Measurements from ENCODE around the gene USP6. TPM values are rescaled to one million over a fixed set of nuclear protein-coding genes. Genes with fewer than 3 reads are reported as not detected.

Gene USP6
- total and polyA plus RNA-seq, 10 of the 15 experiments (the other 5 are each of a cell fraction or from before 2014, with no cell fraction given) = under 0.01 to 0.39 (median 0.10) TPM; not detected in 2

DNA sequence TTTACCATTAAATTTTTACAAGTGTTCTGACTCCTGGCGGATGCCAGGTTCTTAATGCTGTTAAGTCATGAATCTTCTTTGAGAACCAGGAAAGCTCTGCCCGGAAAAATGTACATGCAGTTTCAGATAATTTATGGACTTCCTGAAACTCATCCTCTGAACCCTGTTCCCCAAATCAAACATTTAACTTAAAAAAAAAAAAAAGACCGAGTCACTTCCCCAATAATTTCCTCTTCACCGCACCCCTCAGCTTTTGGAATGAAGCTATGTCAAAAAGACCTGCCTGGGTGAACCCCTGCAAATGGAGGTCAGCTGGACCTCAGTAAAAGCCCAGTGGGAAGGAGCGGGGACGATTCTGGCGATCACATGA, 19.1 kb upstream of the USP6 start:
- RAD21 ChIA-PET (ENCODE audit: unreplicated experiment) = no interaction called here
- CTCF ChIA-PET = no interaction called here
- Histone ChIP-seq H3K79me2 (ENCODE audit: control insufficient read depth, insufficient read depth, low read length) (no peaks in the 10 kb centered on the region), H3K27ac (ENCODE audit: control insufficient read depth, insufficient read depth) (no peak overlapping the region), H3K9ac (ENCODE audit: control insufficient read depth, insufficient read depth, low read length) (no peak overlapping the region), H3K4me3 (no peak overlapping the region), H3K4me1 (ENCODE audit: control insufficient read depth, insufficient read depth, low read length) (no peaks in the 10 kb centered on the region), H3K36me3 (ENCODE audit: control insufficient read depth in 2 of 2, insufficient read depth in 2 of 2, low read length in 1 of 2) (no peaks in the 10 kb centered on the region), H4K20me1 (ENCODE audit: control insufficient read depth, insufficient read depth) (no peaks in the 10 kb centered on the region), H3K27me3 (replicated peaks in 1 of 2; ENCODE audit: control insufficient read depth in 2 of 2, insufficient read depth in 2 of 2, low read length in 1 of 2) (no peaks in the 10 kb centered on the region; a peak in 1 of 4 replicates), H3K9me3 (replicated peaks; ENCODE audit: control insufficient read depth, insufficient read depth, low read length) (peaks cover 48% of the 10 kb centered on the region), H3K4me2 (ENCODE audit: control insufficient read depth, insufficient read depth) (no peak overlapping the region), H2AFZ (ENCODE audit: control insufficient read depth, low read depth, low read length) (no peak overlapping the region)
- intact Hi-C loops (cut with micrococcal nuclease; ENCODE audit: unreplicated experiment) = no loop called here
- BruUV-seq (replicated peaks) = no TSS peak
- no peak for DNase-seq (ENCODE audit: low read depth, low spot score)
- FAIRE-seq = no peak
- WGBS (ENCODE audit: insufficient coverage, insufficient replicate concordance, low lambda C conversion rate, missing lambda C conversion rate) = 10% methylated on average over 7 of the region's 7 CpGs
- no peak for TF ChIP-seq RELA (IDR thresholded peaks at IDR 0.05; ENCODE audit: borderline replicate concordance, partially characterized antibody)
- SMC1A ChIA-PET (ENCODE audit: uncharacterized antibody, unreplicated experiment) = no interaction called here
- no peak for ATAC-seq
- in situ Hi-C loops (cut with MboI) = no loop called here
- POLR2A ChIA-PET = interaction anchor here (0.6 kb wide), 2 partner anchors 14 to 79 kb away, joined by 3 read pairs; no protein-coding TSS in a partner anchor

DNA sequence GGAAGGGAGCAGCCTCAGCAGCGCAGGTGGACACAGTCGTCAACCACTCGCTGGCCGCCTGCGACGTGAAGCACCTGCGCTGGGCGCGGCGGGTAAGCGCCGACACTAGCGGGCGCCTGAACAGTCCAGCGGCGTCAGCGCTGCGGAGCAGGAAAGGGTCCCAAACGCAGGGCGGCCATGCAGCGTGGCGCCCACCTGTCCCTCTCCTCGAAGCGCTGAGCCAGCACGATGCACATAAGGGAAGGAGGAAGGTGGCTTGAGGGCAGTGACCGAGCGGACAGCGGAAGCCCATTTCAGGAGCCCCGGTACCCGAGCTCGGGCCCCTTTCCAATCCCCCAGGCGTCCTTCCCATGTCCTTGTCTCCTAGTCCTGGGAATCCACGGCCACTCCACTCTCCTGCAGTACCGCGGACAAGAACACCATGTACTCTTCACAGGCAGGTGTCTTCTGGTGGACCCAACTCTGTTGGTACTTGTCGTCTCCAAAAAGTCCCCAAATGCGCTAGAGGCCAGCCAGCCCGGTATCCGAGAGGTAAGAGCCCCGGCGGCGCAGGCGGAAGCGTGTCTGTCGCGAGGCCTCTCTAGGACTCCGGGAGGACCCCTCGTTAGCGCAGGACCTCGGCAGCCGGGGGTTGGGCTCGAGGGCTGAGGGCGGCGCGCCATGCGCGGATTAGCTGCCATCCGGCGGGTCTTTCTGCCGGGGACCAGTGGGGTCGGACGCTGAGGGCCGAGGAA, 18.6 kb upstream of the USP6 start:
- Histone ChIP-seq H3K79me2 (ENCODE audit: control insufficient read depth, insufficient read depth, low read length) (no peaks in the 10 kb centered on the region), H4K20me1 (ENCODE audit: control insufficient read depth, insufficient read depth) (no peaks in the 10 kb centered on the region), H2AFZ (ENCODE audit: control insufficient read depth, low read depth, low read length) (no peak overlapping the region), H3K9me3 (replicated peaks; ENCODE audit: control insufficient read depth, insufficient read depth, low read length) (peaks cover 43% of the 10 kb centered on the region), H3K4me3 (no peak overlapping the region), H3K4me2 (ENCODE audit: control insufficient read depth, insufficient read depth) (no peak overlapping the region), H3K27me3 (replicated peaks in 1 of 2; ENCODE audit: control insufficient read depth in 2 of 2, insufficient read depth in 2 of 2, low read length in 1 of 2) (no peaks in the 10 kb centered on the region; a peak in 1 of 4 replicates), H3K4me1 (ENCODE audit: control insufficient read depth, insufficient read depth, low read length) (no peaks in the 10 kb centered on the region), H3K27ac (ENCODE audit: control insufficient read depth, insufficient read depth) (no peak overlapping the region), H3K9ac (ENCODE audit: control insufficient read depth, insufficient read depth, low read length) (no peak overlapping the region), H3K36me3 (ENCODE audit: control insufficient read depth in 2 of 2, insufficient read depth in 2 of 2, low read length in 1 of 2) (no peaks in the 10 kb centered on the region)
- intact Hi-C loops (cut with micrococcal nuclease; ENCODE audit: unreplicated experiment) = no loop called here
- 47% methylated on average over 51 of the region's 63 CpGs for WGBS (ENCODE audit: insufficient coverage, insufficient replicate concordance, low lambda C conversion rate, missing lambda C conversion rate)
- ChIA-PET CTCF (no interaction called here), RAD21 (ENCODE audit: unreplicated experiment) (no interaction called here), POLR2A (interaction anchor here (0.6 kb wide), 1 partner anchor 80 kb away, joined by 3 read pairs; no protein-coding TSS in a partner anchor), SMC1A (ENCODE audit: uncharacterized antibody, unreplicated experiment) (no interaction called here)
- in situ Hi-C loops (cut with MboI) = no loop called here
- FAIRE-seq (no peak), DNase-seq (ENCODE audit: low read depth, low spot score) (no peak), ATAC-seq (no peak)
- no TSS peak for BruUV-seq (replicated peaks)
- TF ChIP-seq BCL11A (IDR thresholded peaks at IDR 0.05; ENCODE audit: low read depth, low read length) (no peak), RAD51 (IDR thresholded peaks at IDR 0.05) (no peak), HDAC6 (IDR thresholded peaks at IDR 0.05; ENCODE audit: unreplicated experiment) (no peak)
- TF ChIP-seq, protein P1, sequence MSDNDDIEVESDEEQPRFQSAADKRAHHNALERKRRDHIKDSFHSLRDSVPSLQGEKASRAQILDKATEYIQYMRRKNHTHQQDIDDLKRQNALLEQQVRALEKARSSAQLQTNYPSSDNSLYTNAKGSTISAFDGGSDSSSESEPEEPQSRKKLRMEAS (IDR thresholded peaks at IDR 0.05; ENCODE audit: low read depth, low read length) = no peak
- TF ChIP-seq, protein P2, sequence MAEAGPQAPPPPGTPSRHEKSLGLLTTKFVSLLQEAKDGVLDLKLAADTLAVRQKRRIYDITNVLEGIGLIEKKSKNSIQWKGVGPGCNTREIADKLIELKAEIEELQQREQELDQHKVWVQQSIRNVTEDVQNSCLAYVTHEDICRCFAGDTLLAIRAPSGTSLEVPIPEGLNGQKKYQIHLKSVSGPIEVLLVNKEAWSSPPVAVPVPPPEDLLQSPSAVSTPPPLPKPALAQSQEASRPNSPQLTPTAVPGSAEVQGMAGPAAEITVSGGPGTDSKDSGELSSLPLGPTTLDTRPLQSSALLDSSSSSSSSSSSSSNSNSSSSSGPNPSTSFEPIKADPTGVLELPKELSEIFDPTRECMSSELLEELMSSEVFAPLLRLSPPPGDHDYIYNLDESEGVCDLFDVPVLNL (IDR thresholded peaks at IDR 0.05; ENCODE audit: low read depth, low read length) = no peak
- TF ChIP-seq, protein P3, sequence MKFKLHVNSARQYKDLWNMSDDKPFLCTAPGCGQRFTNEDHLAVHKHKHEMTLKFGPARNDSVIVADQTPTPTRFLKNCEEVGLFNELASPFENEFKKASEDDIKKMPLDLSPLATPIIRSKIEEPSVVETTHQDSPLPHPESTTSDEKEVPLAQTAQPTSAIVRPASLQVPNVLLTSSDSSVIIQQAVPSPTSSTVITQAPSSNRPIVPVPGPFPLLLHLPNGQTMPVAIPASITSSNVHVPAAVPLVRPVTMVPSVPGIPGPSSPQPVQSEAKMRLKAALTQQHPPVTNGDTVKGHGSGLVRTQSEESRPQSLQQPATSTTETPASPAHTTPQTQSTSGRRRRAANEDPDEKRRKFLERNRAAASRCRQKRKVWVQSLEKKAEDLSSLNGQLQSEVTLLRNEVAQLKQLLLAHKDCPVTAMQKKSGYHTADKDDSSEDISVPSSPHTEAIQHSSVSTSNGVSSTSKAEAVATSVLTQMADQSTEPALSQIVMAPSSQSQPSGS (IDR thresholded peaks at IDR 0.05; ENCODE audit: low read length) = no peak

All from GM12878 (cell line).